Stomach smooth muscle (tissue), 2 donors: ENCODE measurements around the gene MYO3B.
"Not testable (repeated sequence)": the region's sequence is repeated elsewhere in the genome, so short reads cannot be mapped to it uniquely, and the experiment has no call there.

Experiments used
- H3K27ac ChIP-seq: one replicate; pipeline ENCODE4 v1.7.0; 2013; ENCODE audit warnings: mild to moderate bottlenecking, low read length, inconsistent platforms
- H3K27me3 ChIP-seq, 2 donors: one replicate each; pipeline ENCODE4 v1.7.0; 2013; ENCODE audit warnings: low read length in 2 of 2; ENCODE audit not compliant: insufficient read depth in 2 of 2, control insufficient read depth in 1 of 2
- H3K36me3 ChIP-seq, 2 donors: one replicate each; pipeline ENCODE4 v1.7.0; 2013; ENCODE audit warnings: low read length in 2 of 2; ENCODE audit not compliant: control insufficient read depth in 2 of 2, insufficient read depth in 2 of 2
- H3K4me1 ChIP-seq: one replicate; pipeline ENCODE4 v1.7.0; 2013; ENCODE audit warnings: low read length; ENCODE audit not compliant: control insufficient read depth, insufficient read depth
- H3K4me3 ChIP-seq, 2 donors: one replicate each; pipeline ENCODE4 v1.7.0; 2013; ENCODE audit warnings: low read length in 2 of 2
- H3K9ac ChIP-seq, 2 donors: one replicate each; pipeline ENCODE4 v1.7.0; 2013; ENCODE audit warnings: low read length in 2 of 2, mild to moderate bottlenecking in 1 of 2
- H3K9me3 ChIP-seq, 2 donors: one replicate each; pipeline ENCODE4 v1.7.0; 2013; ENCODE audit warnings: low read length in 2 of 2; ENCODE audit not compliant: control insufficient read depth in 2 of 2
- donor health status: healthy.
- donor health status: Pancreatic carcinoma.

Gene MYO3B

DNA sequence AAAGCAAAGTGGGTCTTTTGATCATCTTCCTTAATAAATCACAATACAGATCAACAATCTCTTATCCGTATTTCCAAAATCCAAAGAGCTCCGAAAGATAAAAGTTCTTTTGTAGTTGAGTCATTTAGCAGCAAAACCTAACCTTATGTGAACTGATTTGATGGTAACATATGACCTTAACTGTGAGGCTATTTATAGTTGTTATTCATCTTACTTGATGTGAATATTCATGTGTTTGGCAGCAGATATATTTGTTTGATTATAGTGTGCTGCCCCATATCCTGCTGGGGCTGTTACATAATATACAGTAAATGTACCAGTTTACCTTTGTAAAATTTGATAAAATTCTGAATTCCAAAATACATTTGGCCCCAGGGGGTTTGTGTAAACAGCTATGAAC lies 158.5 kb downstream of the MYO3B start:
- H3K27ac ChIP-seq = no peak overlapping the region
- no peak overlapping the region for H3K4me3 ChIP-seq
- H3K9ac ChIP-seq = no peak overlapping the region
- H3K36me3 ChIP-seq = no peaks in the 10 kb centered on the region
- peaks cover 0 to 3% of the 10 kb centered on the region in 2 donors for H3K9me3 ChIP-seq
- H3K4me1 ChIP-seq = no peaks in the 10 kb centered on the region
- no peaks in the 10 kb centered on the region for H3K27me3 ChIP-seq

DNA sequence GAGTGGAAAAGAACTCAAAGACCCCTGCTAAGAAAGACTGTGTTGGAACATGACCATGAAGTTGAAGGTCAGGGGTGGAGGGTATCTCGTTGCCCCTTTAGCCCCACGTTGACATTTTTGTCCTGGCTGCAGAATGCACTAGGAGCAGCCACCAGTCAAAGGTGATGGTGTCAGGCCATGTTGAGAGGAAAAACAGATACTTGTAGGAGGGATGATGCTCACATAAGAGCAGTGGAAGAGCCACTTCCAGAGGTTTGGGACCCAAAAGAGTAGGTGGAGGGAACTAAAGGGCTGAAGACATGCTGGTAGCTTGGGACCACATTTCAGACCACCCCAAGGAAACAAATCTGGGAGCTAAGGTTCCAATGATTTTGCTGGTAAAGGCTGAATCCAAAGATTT lies 159.0 kb downstream of the MYO3B start:
- no peaks in the 10 kb centered on the region for H3K36me3 ChIP-seq
- no peaks in the 10 kb centered on the region for H3K27me3 ChIP-seq
- no peak overlapping the region for H3K9ac ChIP-seq
- no peak overlapping the region for H3K4me3 ChIP-seq
- H3K27ac ChIP-seq = no peak overlapping the region
- no peaks in the 10 kb centered on the region for H3K9me3 ChIP-seq
- no peaks in the 10 kb centered on the region for H3K4me1 ChIP-seq

DNA sequence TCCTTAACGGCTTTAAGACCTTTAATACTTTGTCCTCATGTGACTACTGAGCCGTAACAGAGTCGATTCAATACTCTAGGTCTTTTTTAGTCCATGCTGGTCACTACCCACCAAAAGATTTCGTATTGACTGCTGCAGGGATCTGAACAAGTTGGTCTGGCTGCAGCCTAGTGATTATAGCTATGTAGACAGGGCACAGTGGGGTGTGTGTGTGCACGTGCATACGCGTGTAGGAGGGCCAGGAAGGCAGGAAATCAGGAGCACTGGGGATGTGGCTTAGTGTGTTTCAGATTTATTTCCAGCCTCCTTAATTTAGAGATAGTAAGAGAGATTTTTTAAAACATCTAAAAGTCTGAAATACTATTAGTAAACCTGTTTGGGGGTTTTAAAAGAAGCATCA lies 161.4 kb downstream of the MYO3B start:
- H3K36me3 ChIP-seq = no peaks in the 10 kb centered on the region
- no peak overlapping the region for H3K27ac ChIP-seq
- H3K4me1 ChIP-seq = no peaks in the 10 kb centered on the region
- no peak overlapping the region for H3K9ac ChIP-seq
- no peaks in the 10 kb centered on the region for H3K9me3 ChIP-seq
- no peak overlapping the region for H3K4me3 ChIP-seq
- no peaks in the 10 kb centered on the region for H3K27me3 ChIP-seq

DNA sequence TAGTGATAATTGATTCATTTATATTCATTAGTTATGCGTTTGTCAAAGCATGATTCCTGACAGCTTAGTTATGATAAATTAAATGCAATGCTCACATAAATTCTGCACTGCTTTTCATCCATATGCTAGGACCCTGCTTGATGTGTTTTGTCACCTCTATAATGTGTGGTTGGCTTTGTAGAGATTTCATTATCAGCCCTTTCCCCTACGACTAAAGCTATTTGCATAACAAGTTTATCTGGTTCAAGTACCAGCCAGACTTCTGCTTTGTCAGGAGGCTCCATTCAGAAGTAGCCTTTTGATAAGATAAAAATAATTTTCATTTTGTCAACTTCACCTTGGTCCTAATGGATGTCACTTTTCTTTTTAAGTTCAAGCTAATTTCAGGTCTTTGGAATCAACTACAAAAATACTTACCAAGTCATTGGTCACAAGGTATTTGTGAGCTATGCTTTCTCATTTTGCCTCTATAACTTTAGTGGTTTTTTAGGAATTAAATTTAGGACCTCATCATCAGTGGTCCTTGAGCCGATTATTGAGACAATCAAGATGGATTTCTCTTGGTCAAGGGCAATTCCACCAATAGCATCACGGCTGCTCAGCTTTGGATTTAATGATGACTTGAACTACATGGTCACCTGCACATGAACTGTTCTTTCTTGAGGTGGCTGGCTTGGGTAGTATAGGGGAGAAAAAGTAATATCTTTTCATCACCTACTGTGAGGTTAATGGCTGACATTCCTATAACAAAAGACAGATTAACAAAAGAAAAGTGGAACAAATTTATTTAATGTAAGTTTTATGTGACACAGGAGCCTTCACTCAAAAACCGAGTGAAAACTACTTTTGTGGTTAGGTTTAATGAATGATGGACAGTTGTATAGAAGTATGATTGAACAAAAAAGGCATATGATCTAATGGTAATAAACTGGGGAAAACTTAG lies 162.1 kb downstream of the MYO3B start:
- H3K27ac ChIP-seq = no peak overlapping the region
- H3K4me3 ChIP-seq = no peak overlapping the region
- no peaks in the 10 kb centered on the region for H3K36me3 ChIP-seq
- no peaks in the 10 kb centered on the region for H3K27me3 ChIP-seq
- no peaks in the 10 kb centered on the region for H3K4me1 ChIP-seq
- H3K9me3 ChIP-seq = no peaks in the 10 kb centered on the region
- no peak overlapping the region for H3K9ac ChIP-seq

DNA sequence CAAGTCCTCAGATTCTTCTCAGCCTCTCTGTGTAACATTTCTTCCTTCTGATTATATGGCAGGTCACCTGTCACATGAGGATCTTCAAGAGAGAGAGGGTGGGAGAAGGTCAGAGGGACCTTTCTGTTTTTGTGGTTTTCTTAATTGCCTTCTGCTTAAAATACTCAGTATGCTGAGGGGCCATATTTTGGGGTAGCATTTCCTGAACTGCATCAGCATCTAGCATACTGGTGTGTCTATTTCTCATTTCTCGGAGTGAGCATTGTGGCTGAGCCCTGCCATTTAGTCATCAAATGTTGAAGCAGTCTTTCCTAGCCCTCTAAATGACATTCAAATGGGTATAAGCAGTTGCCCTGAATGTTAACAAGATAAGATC lies 162.7 kb downstream of the MYO3B start:
- no peak overlapping the region for H3K9ac ChIP-seq
- no peaks in the 10 kb centered on the region for H3K9me3 ChIP-seq
- no peaks in the 10 kb centered on the region for H3K4me1 ChIP-seq
- no peaks in the 10 kb centered on the region for H3K36me3 ChIP-seq
- no peak overlapping the region for H3K4me3 ChIP-seq
- no peak overlapping the region for H3K27ac ChIP-seq
- H3K27me3 ChIP-seq = no peaks in the 10 kb centered on the region

DNA sequence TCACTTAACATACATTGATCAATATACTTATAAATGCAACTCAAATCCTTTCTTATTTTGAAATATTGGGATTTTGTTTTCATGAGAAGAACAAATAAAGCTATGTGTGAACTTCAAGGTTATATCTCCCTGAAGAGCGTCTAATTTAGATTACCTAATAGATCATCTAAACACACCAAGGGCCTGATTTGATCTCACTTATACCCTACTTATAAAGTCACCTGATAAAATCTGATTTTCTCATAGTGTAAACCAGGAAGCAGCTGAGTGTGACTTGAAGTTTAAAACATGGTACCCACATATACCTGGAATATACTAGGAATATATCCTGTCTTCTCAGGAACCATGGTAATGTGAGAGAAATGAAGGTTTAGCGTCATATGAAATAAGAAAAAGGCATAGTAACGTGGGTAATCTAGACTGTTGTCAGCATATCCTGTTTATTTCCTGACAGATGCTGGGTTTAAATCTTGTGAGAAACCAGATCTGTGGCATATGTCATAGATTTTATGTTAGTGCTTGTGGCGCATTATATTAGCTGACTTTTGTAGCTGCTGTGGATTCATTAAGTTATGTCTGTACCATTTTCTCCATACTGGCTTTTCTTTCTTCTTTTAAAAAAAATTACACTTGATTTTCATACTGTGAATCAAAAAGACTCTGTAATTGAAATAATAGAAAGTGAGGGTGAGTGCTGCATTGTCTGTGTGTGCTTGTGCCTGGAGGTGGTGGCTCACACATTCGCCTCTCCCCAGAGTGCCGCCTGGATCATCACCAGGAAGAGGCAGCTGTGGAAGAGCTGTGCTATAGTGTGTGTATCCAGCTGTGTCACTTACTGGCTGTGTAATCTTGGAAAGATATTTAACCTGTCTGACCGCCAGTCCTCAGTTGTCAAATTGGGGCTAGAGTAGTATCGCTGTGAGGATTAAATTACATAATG lies 164.0 kb downstream of the MYO3B start:
- no peaks in the 10 kb centered on the region for H3K27me3 ChIP-seq
- H3K36me3 ChIP-seq = no peaks in the 10 kb centered on the region
- no peak overlapping the region for H3K27ac ChIP-seq
- no peak overlapping the region for H3K9ac ChIP-seq
- no peak overlapping the region for H3K4me3 ChIP-seq
- no peaks in the 10 kb centered on the region for H3K4me1 ChIP-seq
- H3K9me3 ChIP-seq = no peaks in the 10 kb centered on the region

DNA sequence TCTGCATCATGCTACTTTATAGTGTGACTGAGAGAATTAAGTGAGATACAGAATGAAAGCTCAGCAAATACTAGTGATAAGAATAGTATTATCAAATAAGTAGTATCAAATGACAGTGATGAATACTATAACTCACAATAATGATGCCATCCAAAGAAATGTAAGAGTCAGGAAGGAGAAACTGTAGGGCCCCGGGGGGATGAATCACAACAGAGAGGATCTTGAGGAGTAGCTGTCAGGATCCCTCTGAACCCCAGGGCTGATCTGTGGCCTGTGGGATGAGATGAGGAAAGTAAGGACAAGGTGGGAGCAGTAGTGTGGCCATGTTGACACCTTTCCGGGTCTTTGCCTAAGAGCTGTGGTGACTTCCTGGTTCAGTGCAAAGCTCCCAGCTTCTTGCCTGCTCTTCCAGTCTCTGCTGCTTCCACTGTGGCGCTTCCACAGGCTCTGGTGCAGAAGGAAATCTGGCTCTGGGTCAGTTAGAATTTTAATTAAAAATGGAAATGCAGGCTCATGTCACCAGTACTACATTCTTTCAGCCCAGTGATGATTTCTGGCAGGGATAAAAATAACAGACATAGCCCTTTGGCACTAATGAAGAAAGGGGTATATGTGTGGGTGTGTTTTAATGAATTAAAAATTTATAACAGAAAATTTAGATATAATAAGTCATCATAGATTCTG lies 166.9 kb downstream of the MYO3B start:
- Histone ChIP-seq H3K27me3 (no peaks in the 10 kb centered on the region), H3K9me3 (no peaks in the 10 kb centered on the region), H3K4me3 (no peak overlapping the region), H3K9ac (no peak overlapping the region), H3K4me1 (no peaks in the 10 kb centered on the region), H3K36me3 (no peaks in the 10 kb centered on the region), H3K27ac (no peak overlapping the region)

DNA sequence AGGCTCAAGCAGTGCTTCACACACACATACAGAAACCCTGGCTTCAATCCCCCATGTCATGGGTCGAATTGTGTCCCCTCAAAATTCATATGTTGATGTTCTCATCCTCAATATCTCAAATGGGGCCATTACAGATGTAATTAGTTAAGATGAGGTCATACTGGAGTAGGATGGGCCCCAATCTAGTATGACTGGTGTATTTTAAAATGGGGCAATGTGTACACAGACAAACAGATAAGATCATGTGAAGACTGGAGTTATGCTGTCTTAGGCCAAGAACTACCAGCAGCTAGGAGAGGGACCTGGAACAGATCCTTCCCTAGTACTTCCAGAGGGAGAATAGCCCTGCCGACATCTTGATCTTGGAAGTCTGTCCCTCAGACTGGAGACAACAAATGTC lies 167.7 kb downstream of the MYO3B start:
- Histone ChIP-seq H3K4me1 (no peaks in the 10 kb centered on the region), H3K9ac (no peak overlapping the region), H3K36me3 (no peaks in the 10 kb centered on the region), H3K27me3 (no peaks in the 10 kb centered on the region), H3K27ac (no peak overlapping the region), H3K4me3 (no peak overlapping the region), H3K9me3 (no peaks in the 10 kb centered on the region)

DNA sequence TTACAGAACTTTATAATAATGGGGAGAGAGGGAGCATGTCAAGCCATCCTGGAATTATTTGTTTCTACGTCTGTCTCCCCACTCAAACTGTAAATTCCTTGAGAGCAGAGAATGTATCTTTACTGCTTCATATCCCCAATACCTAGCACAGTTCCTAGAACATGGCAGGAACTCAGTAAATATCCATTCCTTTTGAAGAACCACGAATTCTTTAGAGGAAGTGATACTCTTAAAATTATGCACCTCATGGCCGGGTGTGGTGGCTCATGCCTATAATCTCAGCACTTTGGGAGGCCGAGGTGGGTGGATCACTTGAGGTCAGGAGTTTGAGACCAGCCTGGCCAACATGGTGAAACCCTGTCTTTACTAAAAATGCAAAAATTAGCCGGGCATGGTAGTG lies 171.3 kb downstream of the MYO3B start:
- H3K4me3 ChIP-seq, H3K9ac ChIP-seq, H3K9me3 ChIP-seq, H3K36me3 ChIP-seq, H3K27me3 ChIP-seq, H3K4me1 ChIP-seq, H3K27ac ChIP-seq: not testable (repeated sequence)

DNA sequence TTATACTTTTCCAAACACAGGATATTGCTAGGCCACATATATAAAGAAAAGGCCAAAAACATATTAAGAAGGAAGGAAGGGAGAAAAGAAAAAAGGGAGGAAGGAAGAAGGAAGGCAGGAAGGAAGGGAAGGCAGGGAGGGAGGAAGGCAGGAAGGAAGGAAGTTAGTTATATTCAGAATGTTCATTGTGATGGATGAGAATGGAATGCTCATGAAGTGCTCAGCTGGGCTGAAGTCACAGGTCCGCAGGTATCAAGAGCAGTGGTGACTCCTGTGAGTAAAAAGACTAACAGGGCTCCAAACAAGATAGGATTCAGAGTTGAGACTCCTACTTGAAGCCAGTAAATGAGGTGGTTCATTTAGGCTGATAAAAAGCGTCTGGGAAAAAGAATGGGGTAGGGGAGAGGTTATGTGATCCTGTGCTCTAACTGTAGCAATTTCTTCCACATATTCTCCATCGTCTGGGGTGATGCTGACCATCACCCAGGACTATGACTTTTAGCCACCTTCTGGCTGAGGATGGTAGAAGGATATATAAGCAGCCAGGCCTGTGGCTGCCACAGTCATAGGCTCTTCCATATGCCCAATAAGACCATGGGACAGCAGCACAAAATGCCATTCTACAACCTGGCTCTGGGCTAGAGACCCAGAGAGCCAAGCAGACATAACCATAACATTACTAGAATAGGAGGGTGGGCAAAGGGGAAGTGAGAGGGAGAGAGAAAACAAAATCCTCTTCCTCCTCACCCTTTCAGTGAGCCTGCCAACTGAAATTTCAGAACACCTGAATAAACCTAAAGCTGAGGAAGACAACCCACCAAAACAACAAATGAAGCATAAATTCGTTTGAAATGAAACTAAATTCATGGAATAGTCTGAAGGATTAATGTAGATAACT lies 173.2 kb downstream of the MYO3B start:
- no peaks in the 10 kb centered on the region for H3K36me3 ChIP-seq
- no peaks in the 10 kb centered on the region for H3K9me3 ChIP-seq
- no peaks in the 10 kb centered on the region for H3K4me1 ChIP-seq

More for the DNA sequence above, 173.2 kb downstream of the MYO3B start:
- Histone ChIP-seq H3K4me3 (no peak overlapping the region), H3K27me3 (no peaks in the 10 kb centered on the region), H3K27ac (no peak overlapping the region), H3K9ac (no peak overlapping the region)
